ENCODE results near the gene POLR2F.

- no peak for TF ChIP-seq POLR2A (IDR thresholded peaks at IDR 0.05)
- TF ChIP-seq, protein P1, sequence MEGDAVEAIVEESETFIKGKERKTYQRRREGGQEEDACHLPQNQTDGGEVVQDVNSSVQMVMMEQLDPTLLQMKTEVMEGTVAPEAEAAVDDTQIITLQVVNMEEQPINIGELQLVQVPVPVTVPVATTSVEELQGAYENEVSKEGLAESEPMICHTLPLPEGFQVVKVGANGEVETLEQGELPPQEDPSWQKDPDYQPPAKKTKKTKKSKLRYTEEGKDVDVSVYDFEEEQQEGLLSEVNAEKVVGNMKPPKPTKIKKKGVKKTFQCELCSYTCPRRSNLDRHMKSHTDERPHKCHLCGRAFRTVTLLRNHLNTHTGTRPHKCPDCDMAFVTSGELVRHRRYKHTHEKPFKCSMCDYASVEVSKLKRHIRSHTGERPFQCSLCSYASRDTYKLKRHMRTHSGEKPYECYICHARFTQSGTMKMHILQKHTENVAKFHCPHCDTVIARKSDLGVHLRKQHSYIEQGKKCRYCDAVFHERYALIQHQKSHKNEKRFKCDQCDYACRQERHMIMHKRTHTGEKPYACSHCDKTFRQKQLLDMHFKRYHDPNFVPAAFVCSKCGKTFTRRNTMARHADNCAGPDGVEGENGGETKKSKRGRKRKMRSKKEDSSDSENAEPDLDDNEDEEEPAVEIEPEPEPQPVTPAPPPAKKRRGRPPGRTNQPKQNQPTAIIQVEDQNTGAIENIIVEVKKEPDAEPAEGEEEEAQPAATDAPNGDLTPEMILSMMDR (IDR thresholded peaks at IDR 0.05) = peak in 1 of 3 donors; percentile 92
Measured at GRCh38 chr22:37933711-37934376, 19.7 kb upstream of the POLR2F start.

All from lower leg skin (tissue), 3 donors.